Erythroblast (primary cell): ENCODE data around the gene RAB3C.

Experiments used
- GATA1 ChIP-seq: IDR thresholded peaks from 2 replicates; pipeline ENCODE4 v1.6.1; 2011; ENCODE audit warnings: low read depth, mild to moderate bottlenecking, control low read depth, low read length, moderate library complexity
- POLR2A ChIP-seq: IDR thresholded peaks from 2 replicates; pipeline ENCODE4 v1.6.1; 2011; ENCODE audit warnings: mild to moderate bottlenecking, low read length

DNA sequence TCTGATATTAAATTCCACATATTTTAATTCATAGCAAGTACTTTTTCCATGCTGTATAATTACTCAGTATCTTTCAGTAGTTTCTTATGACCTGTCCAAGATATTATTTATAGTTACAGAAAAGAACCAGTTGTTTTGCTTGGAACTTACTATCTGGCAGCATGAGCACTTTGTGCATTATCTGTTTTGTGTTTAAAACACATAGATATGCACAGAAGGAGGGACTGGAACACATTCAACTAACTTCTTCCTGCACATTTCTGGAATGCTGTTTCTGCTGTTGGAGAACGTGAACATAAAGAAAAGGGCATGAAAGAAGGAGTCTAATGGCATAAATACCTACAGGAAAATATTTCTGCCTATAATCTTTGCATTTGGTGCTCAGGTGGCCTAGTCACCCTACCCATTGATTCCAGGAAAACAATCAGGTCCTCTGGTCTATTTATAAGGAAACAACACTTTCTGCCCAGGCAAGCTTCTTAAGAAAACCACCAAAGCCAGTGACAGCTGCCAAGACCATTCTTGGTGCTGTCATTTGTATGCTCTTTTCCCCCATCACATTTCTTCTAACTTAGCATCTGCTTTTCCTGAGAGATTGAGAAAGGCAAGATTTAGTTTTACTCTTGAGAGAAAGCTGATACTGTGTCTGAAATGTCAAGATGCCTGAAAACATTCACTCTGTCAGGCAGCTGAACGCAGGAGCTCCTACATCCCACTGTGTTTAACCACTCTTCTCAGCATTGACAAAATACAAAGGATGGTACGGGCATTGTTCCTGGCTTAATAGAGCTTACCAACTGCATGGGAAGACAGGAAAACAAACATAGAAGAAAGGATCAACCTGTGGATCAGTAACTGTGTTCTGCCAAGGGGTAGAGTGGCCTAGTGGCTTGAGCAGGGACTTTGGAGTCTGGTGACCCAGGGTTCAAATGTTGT, 40.3 kb downstream of the RAB3C start:
- TF ChIP-seq POLR2A (no peak), GATA1 (no peak)
